Type B pancreatic cell (in vitro differentiated cells): ENCODE data around the gene GNA12. TPM values are rescaled to one million over a fixed set of nuclear protein-coding genes. Genes with fewer than 3 reads are reported as not detected.

Experiments used
- DNase-seq: peaks from one replicate; pipeline ENCODE4 v3.0.0; 2021; ENCODE audit warnings: mixed read lengths; ENCODE audit not compliant: unreplicated experiment; ENCODE audit errors: extremely low spot score
- H3K27ac Mint-ChIP-seq: 2 replicates; pipeline ENCODE4 v1.8.0; 2021; ENCODE audit warnings: mild to moderate bottlenecking, mixed read lengths
- H3K27me3 Mint-ChIP-seq: 2 replicates; pipeline ENCODE4 v1.8.0; 2021; ENCODE audit warnings: mixed read lengths
- H3K36me3 Mint-ChIP-seq: 2 replicates; pipeline ENCODE4 v1.8.0; 2021; ENCODE audit warnings: mixed read lengths
- H3K4me1 Mint-ChIP-seq: one replicate; pipeline ENCODE4 v1.8.0; 2021; ENCODE audit warnings: mixed read lengths; ENCODE audit not compliant: unreplicated experiment
- H3K4me3 Mint-ChIP-seq: 2 replicates; pipeline ENCODE4 v1.8.0; 2021; ENCODE audit warnings: mild to moderate bottlenecking, mixed read lengths
- H3K9me3 Mint-ChIP-seq: 2 replicates; pipeline ENCODE4 v1.8.0; 2021; ENCODE audit warnings: mixed read lengths
- total RNA-seq: library from RNA; stranded (reverse); gene quantifications from 2 replicates; pipeline ENCODE4 v1.2.1, GENCODE V29; 2021; ENCODE audit warnings: low replicate concordance
- TF ChIP-seq, protein P1 (sequence below): fragments of 200-600 bp; sonication (generic); conservative IDR thresholded peaks from 2 replicates; pipeline ENCODE4 v1.5.0; 2021; ENCODE audit warnings: antibody characterized with exemption, mild to moderate bottlenecking

GNA12 gene
- total RNA-seq, 1 donor from 2014 or later: 46.2 TPM

GRCh38 chr7:2873146-2873545 is 29.0 kb upstream of the GNA12 start:
- DNase-seq: no peak
- H3K36me3 Mint-ChIP-seq: no peaks in the 10 kb centered on the region
- H3K27ac Mint-ChIP-seq: peak overlapping the region; percentile 55
- TF ChIP-seq, protein P1, sequence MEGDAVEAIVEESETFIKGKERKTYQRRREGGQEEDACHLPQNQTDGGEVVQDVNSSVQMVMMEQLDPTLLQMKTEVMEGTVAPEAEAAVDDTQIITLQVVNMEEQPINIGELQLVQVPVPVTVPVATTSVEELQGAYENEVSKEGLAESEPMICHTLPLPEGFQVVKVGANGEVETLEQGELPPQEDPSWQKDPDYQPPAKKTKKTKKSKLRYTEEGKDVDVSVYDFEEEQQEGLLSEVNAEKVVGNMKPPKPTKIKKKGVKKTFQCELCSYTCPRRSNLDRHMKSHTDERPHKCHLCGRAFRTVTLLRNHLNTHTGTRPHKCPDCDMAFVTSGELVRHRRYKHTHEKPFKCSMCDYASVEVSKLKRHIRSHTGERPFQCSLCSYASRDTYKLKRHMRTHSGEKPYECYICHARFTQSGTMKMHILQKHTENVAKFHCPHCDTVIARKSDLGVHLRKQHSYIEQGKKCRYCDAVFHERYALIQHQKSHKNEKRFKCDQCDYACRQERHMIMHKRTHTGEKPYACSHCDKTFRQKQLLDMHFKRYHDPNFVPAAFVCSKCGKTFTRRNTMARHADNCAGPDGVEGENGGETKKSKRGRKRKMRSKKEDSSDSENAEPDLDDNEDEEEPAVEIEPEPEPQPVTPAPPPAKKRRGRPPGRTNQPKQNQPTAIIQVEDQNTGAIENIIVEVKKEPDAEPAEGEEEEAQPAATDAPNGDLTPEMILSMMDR: no peak
- H3K27me3 Mint-ChIP-seq: no peaks in the 10 kb centered on the region
- H3K4me1 Mint-ChIP-seq: peaks cover 30% of the 10 kb centered on the region
- no peaks in the 10 kb centered on the region for H3K9me3 Mint-ChIP-seq
- H3K4me3 Mint-ChIP-seq: no peak overlapping the region

GRCh38 chr7:2872296-2872874 is 28.3 kb upstream of the GNA12 start:
- Mint-ChIP-seq H3K9me3 (no peaks in the 10 kb centered on the region), H3K36me3 (no peaks in the 10 kb centered on the region), H3K27ac (no peak overlapping the region), H3K27me3 (no peaks in the 10 kb centered on the region), H3K4me1 (peaks cover 30% of the 10 kb centered on the region), H3K4me3 (no peak overlapping the region)
- no peak for DNase-seq
- TF ChIP-seq, protein P1: no peak

GRCh38 chr7:2870471-2870931 is 26.4 kb upstream of the GNA12 start:
- Mint-ChIP-seq H3K9me3 (no peaks in the 10 kb centered on the region), H3K27me3 (no peaks in the 10 kb centered on the region), H3K36me3 (no peaks in the 10 kb centered on the region), H3K4me1 (peaks cover 25% of the 10 kb centered on the region), H3K27ac (peak overlapping the region; percentile 88), H3K4me3 (peak overlapping the region; percentile 43)
- no peak for DNase-seq
- TF ChIP-seq, protein P1: no peak

GRCh38 chr7:2869981-2870380 is 25.9 kb upstream of the GNA12 start:
- DNase-seq: no peak
- TF ChIP-seq, protein P1: no peak
- H3K9me3 Mint-ChIP-seq: no peaks in the 10 kb centered on the region
- H3K4me3 Mint-ChIP-seq: no peak overlapping the region
- no peaks in the 10 kb centered on the region for H3K36me3 Mint-ChIP-seq
- H3K4me1 Mint-ChIP-seq: peaks cover 26% of the 10 kb centered on the region
- H3K27ac Mint-ChIP-seq: peak overlapping the region; percentile 88
- no peaks in the 10 kb centered on the region for H3K27me3 Mint-ChIP-seq

GRCh38 chr7:2866601-2867000 is 22.5 kb upstream of the GNA12 start:
- H3K27ac Mint-ChIP-seq: no peak overlapping the region
- H3K9me3 Mint-ChIP-seq: no peaks in the 10 kb centered on the region
- no peak for DNase-seq
- no peaks in the 10 kb centered on the region for H3K36me3 Mint-ChIP-seq
- no peak overlapping the region for H3K4me3 Mint-ChIP-seq
- peaks cover 21% of the 10 kb centered on the region for H3K4me1 Mint-ChIP-seq
- TF ChIP-seq, protein P1: no peak
- H3K27me3 Mint-ChIP-seq: no peaks in the 10 kb centered on the region
